B cell (primary cell): ENCODE results near the gene SKIC2. TPM values are rescaled to one million over a fixed set of nuclear protein-coding genes. Genes with fewer than 3 reads are reported as not detected.

ENCODE experiments used
- ATAC-seq: fragments of 200-7000 bp; cut with Tn5 transposase; one replicate; pipeline ENCODE4 v1.10.0; 2021; ENCODE audit warnings: low read depth, mild to moderate bottlenecking, moderate number of reproducible peaks, moderate library complexity
- CTCF ChIA-PET: fragments of 350-600 bp; sonication (Branson Sonifier 250); formaldehyde crosslinking; loops from one replicate; lab custom pipeline; 2021; ENCODE audit warnings: antibody characterized with exemption, inconsistent platforms; lab: Charles Lee
- POLR2A ChIA-PET: fragments of 350-600 bp; sonication (Branson Sonifier 250); formaldehyde crosslinking; loops from one replicate; lab custom pipeline; 2021; ENCODE audit warnings: antibody characterized with exemption; lab: Charles Lee
- DNase-seq: peaks from one replicate; pipeline ENCODE4 v3.0.0; 2013
- H2AFZ ChIP-seq: 2 replicates; pipeline ENCODE4 v1.6.1; 2012; ENCODE audit warnings: mild to moderate bottlenecking, low read depth, low read length; ENCODE audit not compliant: insufficient read depth, poor library complexity, severe bottlenecking
- H3K27ac ChIP-seq, 2 donors: 1 replicate in 1 of 2; 2 replicates in 1 of 2; pipeline ENCODE4 v1.5.1; 2012 to 2013; ENCODE audit warnings: low read length in 2 of 2, mild to moderate bottlenecking in 2 of 2, moderate library complexity in 1 of 2
- H3K27me3 ChIP-seq, 4 experiments: fragments of 200-600 bp in 1 of 4; sonication (generic) in 1 of 4; replicated peaks in 1 of 4; 1 replicate in 2 of 4; 2 replicates in 2 of 4; pipeline versions ENCODE4 v1.6.1 to v1.7.0; 2013 to 2016; ENCODE audit warnings: low read length in 3 of 4, mild to moderate bottlenecking in 2 of 4, mixed read lengths in 1 of 4, moderate library complexity in 1 of 4; ENCODE audit not compliant: insufficient read depth in 4 of 4, control insufficient read depth in 3 of 4; ENCODE audit errors: control extremely low read depth in 1 of 4
- H3K36me3 ChIP-seq, 2 experiments: replicated peaks in 1 of 2; 1 replicate in 1 of 2; 2 replicates in 1 of 2; pipeline versions ENCODE4 v1.6.1 to v1.7.1; 2013; ENCODE audit warnings: low read length in 1 of 2; ENCODE audit not compliant: insufficient read depth in 2 of 2, control insufficient read depth in 1 of 2; ENCODE audit errors: control extremely low read depth in 1 of 2, extremely low read depth in 1 of 2
- H3K4me1 ChIP-seq, 2 donors: fragments of 200-600 bp in 1 of 2; sonication (generic) in 1 of 2; 1 replicate in 1 of 2; 2 replicates in 1 of 2; pipeline versions ENCODE4 v1.5.1 to v1.6.1; 2013 to 2017; ENCODE audit warnings: low read length in 2 of 2; ENCODE audit not compliant: control insufficient read depth in 2 of 2, insufficient read depth in 2 of 2
- H3K4me2 ChIP-seq: replicated peaks from 2 replicates; pipeline ENCODE3; 2012; ENCODE audit warnings: mild to moderate bottlenecking, low read depth, low read length; ENCODE audit not compliant: poor library complexity, severe bottlenecking
- H3K4me3 ChIP-seq, 5 experiments: fragments of 200-600 bp in 1 of 5; sonication (generic) in 1 of 5; 1 replicate in 3 of 5; 2 replicates in 2 of 5; pipeline versions ENCODE4 v1.5.1 to v1.7.0; 2011 to 2016; ENCODE audit warnings: low read length in 4 of 5, mild to moderate bottlenecking in 4 of 5, low read depth in 2 of 5, control low read depth in 1 of 5, moderate library complexity in 1 of 5; ENCODE audit not compliant: insufficient read depth in 1 of 5; ENCODE audit errors: control extremely low read depth in 1 of 5, extremely low read depth in 1 of 5
- H3K79me2 ChIP-seq: fragments of 200-600 bp; sonication (generic); one replicate; pipeline ENCODE4 v1.6.0; 2016; ENCODE audit warnings: low read length; ENCODE audit not compliant: control insufficient read depth, insufficient read depth
- H3K9ac ChIP-seq: fragments of 200-600 bp; sonication (generic); 2 replicates; pipeline ENCODE4 v1.6.1; 2017; ENCODE audit warnings: mild to moderate bottlenecking, low read length, moderate library complexity
- H3K9me3 ChIP-seq, 3 donors: one replicate each; pipeline versions ENCODE4 v1.6.1 to v1.7.1; 2013; ENCODE audit warnings: low read length in 2 of 3; ENCODE audit not compliant: control insufficient read depth in 2 of 3, insufficient read depth in 1 of 3; ENCODE audit errors: control extremely low read depth in 1 of 3
- H4K20me1 ChIP-seq: 2 replicates; pipeline ENCODE4 v1.6.0; 2012; ENCODE audit warnings: mild to moderate bottlenecking, low read length; ENCODE audit not compliant: insufficient read depth, control insufficient read depth, poor library complexity, severe bottlenecking
- H3K27ac Mint-ChIP-seq: one replicate; pipeline ENCODE4 v1.8.0; 2021; ENCODE audit warnings: mixed read lengths
- H3K27me3 Mint-ChIP-seq: one replicate; pipeline ENCODE4 v1.8.0; 2021; ENCODE audit warnings: mixed read lengths
- H3K4me1 Mint-ChIP-seq: one replicate; pipeline ENCODE4 v1.8.0; 2021; ENCODE audit warnings: mixed read lengths
- H3K4me3 Mint-ChIP-seq: one replicate; pipeline ENCODE4 v1.8.0; 2021; ENCODE audit warnings: mixed read lengths
- H3K9me3 Mint-ChIP-seq: one replicate; pipeline ENCODE4 v1.8.0; 2022; ENCODE audit warnings: mixed read lengths; ENCODE audit not compliant: insufficient read depth
- EZH2 ChIP-seq: IDR thresholded peaks from 2 replicates; pipeline ENCODE4 v1.6.1; 2012; ENCODE audit warnings: borderline replicate concordance, low read depth, mild to moderate bottlenecking, moderate library complexity, low read length; ENCODE audit not compliant: insufficient read depth, poor library complexity, severe bottlenecking
- WGBS: methylation state at CpG from one replicate; pipeline ENCODE4 v1.1.5; 2013; ENCODE audit warnings: missing lambda C conversion rate; ENCODE audit not compliant: insufficient coverage; 5-methylcytosine and 5-hydroxymethylcytosine counted together
- intact Hi-C: fragments of 100-400 bp; cut with micrococcal nuclease; formaldehyde crosslinking; loops from one replicate; pipeline ENCODE4 v1.10.0; 2022
- polyA plus RNA-seq: library from polyadenylated mRNA; depleted of rRNA; stranded (reverse); fragments of >200 nt; gene quantifications from 2 replicates; pipeline ENCODE4 v1.2.3, GENCODE V29; 2012
- total RNA-seq, 2 donors: library from RNA; stranded (reverse); fragments of 120-200 nt in 1 of 2; gene quantifications; 1 replicate in 1 of 2; 2 replicates in 1 of 2; pipeline versions ENCODE4 v1.2.3 to v1.2.4, GENCODE V29; 2013 to 2022
- TF ChIP-seq, protein P1 (sequence below): fragments of 200-600 bp; IDR thresholded peaks from one replicate; pipeline ENCODE4 v1.8.0; 2022; ENCODE audit warnings: antibody characterized with exemption, mild to moderate bottlenecking

The SKIC2 gene
- total and polyA plus RNA-seq, 2 donors (not counting 1 experiment from before 2014, with no cell fraction given), result 93.1 to 119 TPM

DNA sequence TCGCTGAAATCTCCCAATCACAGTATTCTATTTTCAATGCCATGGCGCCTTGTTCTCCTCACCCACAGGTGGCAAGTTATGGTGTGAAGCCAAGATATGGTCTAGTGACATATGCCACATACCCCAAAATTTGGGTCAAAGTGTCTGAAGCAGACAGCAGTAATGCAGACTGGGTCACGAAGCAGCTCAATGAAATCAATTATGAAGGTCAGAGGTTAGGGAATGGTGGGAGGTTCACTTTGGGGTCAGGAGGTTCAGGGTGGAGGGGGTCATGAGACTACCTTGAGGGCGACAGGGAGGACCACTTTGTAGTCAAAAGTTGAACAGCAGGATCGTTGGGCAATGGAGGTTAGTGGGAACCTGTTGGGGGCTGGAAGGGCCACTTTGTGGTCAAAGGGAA lies 10.7 kb upstream of the SKIC2 start:
- Mint-ChIP-seq H3K27me3 (peaks cover 10% of the 10 kb centered on the region), H3K27ac (no peak overlapping the region), H3K4me1 (no peaks in the 10 kb centered on the region), H3K9me3 (no peaks in the 10 kb centered on the region), H3K4me3 (no peak overlapping the region)
- H3K27me3 ChIP-seq, result peaks cover 0 to 18% (median 4%) of the 10 kb centered on the region in 4 experiments
- no peaks in the 10 kb centered on the region for H3K9me3 ChIP-seq
- H3K4me1 ChIP-seq, result no peaks in the 10 kb centered on the region
- WGBS, result 72% methylated on average over 4 of the region's 5 CpGs
- peaks cover 0 to 23% of the 10 kb centered on the region in 2 experiments for H3K36me3 ChIP-seq
- ChIA-PET CTCF (no interaction called here), POLR2A (no interaction called here)
- TF ChIP-seq EZH2, result no peak
- TF ChIP-seq, protein P1, sequence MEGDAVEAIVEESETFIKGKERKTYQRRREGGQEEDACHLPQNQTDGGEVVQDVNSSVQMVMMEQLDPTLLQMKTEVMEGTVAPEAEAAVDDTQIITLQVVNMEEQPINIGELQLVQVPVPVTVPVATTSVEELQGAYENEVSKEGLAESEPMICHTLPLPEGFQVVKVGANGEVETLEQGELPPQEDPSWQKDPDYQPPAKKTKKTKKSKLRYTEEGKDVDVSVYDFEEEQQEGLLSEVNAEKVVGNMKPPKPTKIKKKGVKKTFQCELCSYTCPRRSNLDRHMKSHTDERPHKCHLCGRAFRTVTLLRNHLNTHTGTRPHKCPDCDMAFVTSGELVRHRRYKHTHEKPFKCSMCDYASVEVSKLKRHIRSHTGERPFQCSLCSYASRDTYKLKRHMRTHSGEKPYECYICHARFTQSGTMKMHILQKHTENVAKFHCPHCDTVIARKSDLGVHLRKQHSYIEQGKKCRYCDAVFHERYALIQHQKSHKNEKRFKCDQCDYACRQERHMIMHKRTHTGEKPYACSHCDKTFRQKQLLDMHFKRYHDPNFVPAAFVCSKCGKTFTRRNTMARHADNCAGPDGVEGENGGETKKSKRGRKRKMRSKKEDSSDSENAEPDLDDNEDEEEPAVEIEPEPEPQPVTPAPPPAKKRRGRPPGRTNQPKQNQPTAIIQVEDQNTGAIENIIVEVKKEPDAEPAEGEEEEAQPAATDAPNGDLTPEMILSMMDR, result no peak
- H3K79me2 ChIP-seq, result no peaks in the 10 kb centered on the region
- H2AFZ ChIP-seq, result no peak overlapping the region
- no peak overlapping the region for H3K27ac ChIP-seq
- ATAC-seq, result no peak
- no peaks in the 10 kb centered on the region for H4K20me1 ChIP-seq
- intact Hi-C loops, result no loop called here
- H3K9ac ChIP-seq, result no peak overlapping the region
- H3K4me3 ChIP-seq, result no peak overlapping the region
- no peak for DNase-seq
- H3K4me2 ChIP-seq, result no peak overlapping the region

DNA sequence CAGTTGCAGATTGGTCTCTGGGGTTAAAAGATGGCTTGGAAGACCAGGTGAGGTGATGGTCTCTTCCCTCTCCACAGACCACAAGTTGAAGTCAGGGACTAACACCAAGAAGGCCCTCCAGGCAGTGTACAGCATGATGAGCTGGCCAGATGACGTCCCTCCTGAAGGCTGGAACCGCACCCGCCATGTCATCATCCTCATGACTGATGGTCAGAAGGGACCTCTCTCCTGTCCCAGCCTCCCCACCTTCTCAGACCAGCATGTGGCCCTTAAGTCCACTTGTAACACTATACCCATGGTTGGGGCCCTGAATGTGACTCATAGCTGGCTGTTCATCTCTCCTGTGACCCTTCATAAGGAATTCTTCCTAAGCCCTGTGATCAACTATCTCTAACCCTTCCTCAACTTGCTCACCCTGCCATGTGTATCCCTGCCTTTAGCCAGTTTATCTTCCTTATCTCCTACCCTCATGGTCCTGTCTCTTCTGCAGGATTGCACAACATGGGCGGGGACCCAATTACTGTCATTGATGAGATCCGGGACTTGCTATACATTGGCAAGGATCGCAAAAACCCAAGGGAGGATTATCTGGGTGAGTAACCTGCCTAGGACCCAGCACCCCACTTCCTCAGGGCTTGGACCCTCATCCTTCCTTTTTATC lies 10.1 kb upstream of the SKIC2 start:
- H4K20me1 ChIP-seq, result no peaks in the 10 kb centered on the region
- peaks cover 3 to 29% of the 10 kb centered on the region in 2 experiments for H3K36me3 ChIP-seq
- H3K27me3 Mint-ChIP-seq, result peaks cover 7% of the 10 kb centered on the region
- no peaks in the 10 kb centered on the region for H3K79me2 ChIP-seq
- intact Hi-C loops, result no loop called here
- 94% methylated on average over 5 of the region's 6 CpGs for WGBS
- H3K4me3 Mint-ChIP-seq, result no peak overlapping the region
- POLR2A ChIA-PET, result no interaction called here
- H3K9ac ChIP-seq, result no peak overlapping the region
- H3K4me3 ChIP-seq, result no peak overlapping the region
- H3K9me3 ChIP-seq, result no peaks in the 10 kb centered on the region
- CTCF ChIA-PET, result interaction anchor here (1.0 kb wide), 1 partner anchor 10 kb away, joined by 3 read pairs; the partner anchor contains the start of gene SKIC2
- no peaks in the 10 kb centered on the region for H3K4me1 Mint-ChIP-seq
- DNase-seq (no peak), ATAC-seq (no peak)
- H3K4me2 ChIP-seq, result no peak overlapping the region
- no peak overlapping the region for H2AFZ ChIP-seq
- H3K27me3 ChIP-seq, result peaks cover 0 to 12% (median 2%) of the 10 kb centered on the region in 4 experiments
- H3K9me3 Mint-ChIP-seq, result no peaks in the 10 kb centered on the region
- no peaks in the 10 kb centered on the region for H3K4me1 ChIP-seq
- no peak overlapping the region for H3K27ac Mint-ChIP-seq
- TF ChIP-seq EZH2, result no peak
- TF ChIP-seq, protein P1, result no peak
- no peak overlapping the region for H3K27ac ChIP-seq
